IMR-90 (cell line): ENCODE measurements around the gene NELL1. TPM values are rescaled to one million over a fixed set of nuclear protein-coding genes. Genes with fewer than 3 reads are reported as not detected.

Source experiments
- ATAC-seq: fragments of 200-7000 bp; cut with Tn5 transposase; 2 replicates; pipeline ENCODE4 v1.9.1; 2020; ENCODE audit warnings: low read depth, mild to moderate bottlenecking, moderate library complexity
- BruUV-seq: library from RNA; stranded (reverse); fragments of 400-500 nt; replicated peaks from 2 replicates; lab custom pipeline; 2021; lab: Mats Ljungman, UMichigan
- CTCF ChIA-PET: fragments of 300-600 bp; formaldehyde crosslinking; extraction: SDS; loops from one replicate; lab custom pipeline; 2021; ENCODE audit warnings: antibody characterized with exemption; lab: Yijun Ruan, JAX
- POLR2A ChIA-PET: fragments of 300-600 bp; sonication (Branson Sonifier 250); formaldehyde crosslinking; loops from one replicate; lab custom pipeline; 2022; ENCODE audit warnings: antibody characterized with exemption; ENCODE audit not compliant: unreplicated experiment; lab: Charles Lee
- DNase-seq: peaks from one replicate; pipeline ENCODE4 v3.0.0; 2013
- H2AFZ ChIP-seq: replicated peaks from 2 replicates; pipeline ENCODE3; 2013; ENCODE audit warnings: low read length, mild to moderate bottlenecking; ENCODE audit not compliant: poor library complexity
- H2AK5ac ChIP-seq: 2 replicates; pipeline ENCODE4 v1.6.1; 2013; ENCODE audit warnings: low read depth, low read length, inconsistent platforms
- H2AK9ac ChIP-seq: replicated peaks from 2 replicates; pipeline ENCODE3; 2013; ENCODE audit warnings: mild to moderate bottlenecking, low read depth, low read length, moderate library complexity; ENCODE audit not compliant: poor library complexity
- H2BK120ac ChIP-seq: 2 replicates; pipeline ENCODE4 v1.6.1; 2013; ENCODE audit warnings: low read depth, low read length, inconsistent platforms
- H2BK15ac ChIP-seq: 3 replicates; pipeline ENCODE4 v1.6.1; 2013; ENCODE audit warnings: low read depth, low read length, inconsistent platforms
- H2BK20ac ChIP-seq: 2 replicates; pipeline ENCODE4 v1.6.1; 2013; ENCODE audit warnings: low read depth, mild to moderate bottlenecking, inconsistent platforms, low read length, moderate library complexity
- H2BK5ac ChIP-seq: 2 replicates; pipeline ENCODE4 v1.6.1; 2013; ENCODE audit warnings: mild to moderate bottlenecking, low read depth, low read length, inconsistent platforms; ENCODE audit not compliant: poor library complexity, severe bottlenecking
- H3K14ac ChIP-seq: replicated peaks from 2 replicates; pipeline ENCODE4 v1.6.1; 2013; ENCODE audit warnings: low read depth, low read length, inconsistent platforms
- H3K18ac ChIP-seq: 2 replicates; pipeline ENCODE4 v1.6.1; 2013; ENCODE audit warnings: low read depth, low read length, control low read depth
- H3K23ac ChIP-seq: 2 replicates; pipeline ENCODE4 v1.6.1; 2013; ENCODE audit warnings: low read depth, low read length, inconsistent platforms
- H3K27ac ChIP-seq: 2 replicates; pipeline ENCODE4 v1.5.1; 2013; ENCODE audit warnings: mild to moderate bottlenecking, control low read depth, low read length; ENCODE audit not compliant: insufficient read depth
- H3K27me3 ChIP-seq: 2 replicates; pipeline ENCODE4 v1.6.1; 2013; ENCODE audit warnings: low read length; ENCODE audit not compliant: control insufficient read depth, insufficient read depth
- H3K36me3 ChIP-seq: 2 replicates; pipeline ENCODE4 v1.6.1; 2013; ENCODE audit warnings: low read length, mixed read lengths; ENCODE audit not compliant: control insufficient read depth, insufficient read depth
- H3K4ac ChIP-seq: 2 replicates; pipeline ENCODE4 v1.6.1; 2013; ENCODE audit warnings: low read depth, low read length, inconsistent platforms
- H3K4me1 ChIP-seq: 2 replicates; pipeline ENCODE4 v1.6.1; 2013; ENCODE audit warnings: low read length, mixed read lengths; ENCODE audit not compliant: control insufficient read depth, insufficient read depth
- H3K4me2 ChIP-seq: 2 replicates; pipeline ENCODE4 v1.6.1; 2013; ENCODE audit warnings: low read depth, mild to moderate bottlenecking, control low read depth, low read length, moderate library complexity
- H3K4me3 ChIP-seq: 2 replicates; pipeline ENCODE4 v1.5.1; 2013; ENCODE audit warnings: low read depth, mild to moderate bottlenecking, control low read depth, low read length, moderate library complexity; ENCODE audit not compliant: insufficient read depth
- H3K56ac ChIP-seq: 2 replicates; pipeline ENCODE4 v1.6.1; 2013; ENCODE audit warnings: low read length, inconsistent platforms; ENCODE audit not compliant: insufficient read depth; ENCODE audit errors: extremely low read depth
- H3K79me1 ChIP-seq, 2 experiments: 2 replicates each; pipeline ENCODE4 v1.6.1; 2013; ENCODE audit warnings: low read length in 2 of 2, inconsistent platforms in 1 of 2, low read depth in 1 of 2
- H3K9ac ChIP-seq: 2 replicates; pipeline ENCODE4 v1.6.1; 2013; ENCODE audit warnings: low read depth, low read length, control low read depth
- H3K9me1 ChIP-seq: 2 replicates; pipeline ENCODE4 v1.6.1; 2013; ENCODE audit warnings: low read length, inconsistent platforms; ENCODE audit not compliant: insufficient read depth
- H3K9me3 ChIP-seq: 2 replicates; pipeline ENCODE4 v1.6.1; 2013; ENCODE audit warnings: low read length; ENCODE audit not compliant: control insufficient read depth, insufficient read depth
- H4K20me1 ChIP-seq: 2 replicates; pipeline ENCODE4 v1.6.1; 2013; ENCODE audit warnings: low read length, inconsistent platforms; ENCODE audit not compliant: insufficient read depth
- H4K5ac ChIP-seq: 2 replicates; pipeline ENCODE4 v1.6.1; 2013; ENCODE audit warnings: mild to moderate bottlenecking, low read depth, low read length, control low read depth
- H4K8ac ChIP-seq, 2 experiments: 2 replicates each; pipeline ENCODE4 v1.6.1; 2013; ENCODE audit warnings: low read depth in 2 of 2, low read length in 2 of 2, control low read depth in 1 of 2, inconsistent platforms in 1 of 2
- H4K91ac ChIP-seq: 2 replicates; pipeline ENCODE4 v1.6.1; 2013; ENCODE audit warnings: low read depth, low read length, inconsistent platforms; ENCODE audit not compliant: insufficient read depth
- BHLHE40 ChIP-seq: fragments of 150-350 bp; IDR thresholded peaks from 2 replicates; pipeline ENCODE4 v1.6.1; 2016; ENCODE audit warnings: mild to moderate bottlenecking, low read depth, low read length
- CEBPB ChIP-seq: IDR thresholded peaks from 2 replicates; pipeline ENCODE4 v1.6.1; 2012; ENCODE audit warnings: low read depth, low read length, improper control_type of control experiment
- CHD1 ChIP-seq: IDR thresholded peaks from 2 replicates; pipeline ENCODE4 v1.6.1; 2012; ENCODE audit warnings: low read depth, low read length, improper control_type of control experiment
- CTCF ChIP-seq: conservative IDR thresholded peaks from 2 replicates; pipeline ENCODE4 v1.5.1; 2012; ENCODE audit warnings: mild to moderate bottlenecking, low read depth, low read length, improper control_type of control experiment
- ELK1 ChIP-seq: fragments of 150-350 bp; IDR thresholded peaks from 2 replicates; pipeline ENCODE4 v1.6.1; 2016; ENCODE audit warnings: low read depth, mild to moderate bottlenecking, low read length, moderate library complexity, borderline replicate concordance
- FOS ChIP-seq: fragments of 150-350 bp; IDR thresholded peaks from 2 replicates; pipeline ENCODE4 v1.6.1; 2016; ENCODE audit warnings: low read depth, low read length
- MAFK ChIP-seq: IDR thresholded peaks from 2 replicates; pipeline ENCODE4 v1.6.1; 2012; ENCODE audit warnings: low read depth, low read length, improper control_type of control experiment
- MAZ ChIP-seq: IDR thresholded peaks from 2 replicates; pipeline ENCODE4 v1.6.1; 2012; ENCODE audit warnings: low read depth, mild to moderate bottlenecking, low read length, improper control_type of control experiment, moderate library complexity, borderline replicate concordance
- MXI1 ChIP-seq: IDR thresholded peaks from 2 replicates; pipeline ENCODE4 v1.6.1; 2012; ENCODE audit warnings: low read depth, mild to moderate bottlenecking, low read length, moderate library complexity, borderline replicate concordance
- NFE2L2 ChIP-seq: fragments of 150-350 bp; IDR thresholded peaks from 2 replicates; pipeline ENCODE4 v1.6.1; 2016; ENCODE audit warnings: low read depth, mild to moderate bottlenecking, low read length
- POLR2A ChIP-seq: IDR thresholded peaks from 2 replicates; pipeline ENCODE4 v1.6.1; 2012; ENCODE audit warnings: mild to moderate bottlenecking, low read depth, low read length
- RAD21 ChIP-seq: IDR thresholded peaks from 2 replicates; pipeline ENCODE4 v1.6.1; 2012; ENCODE audit warnings: low read length, improper control_type of control experiment
- RCOR1 ChIP-seq: IDR thresholded peaks from 2 replicates; pipeline ENCODE4 v1.6.1; 2012; ENCODE audit warnings: mild to moderate bottlenecking, low read length, improper control_type of control experiment; ENCODE audit not compliant: insufficient replicate concordance
- RFX5 ChIP-seq: IDR thresholded peaks from 2 replicates; pipeline ENCODE4 v1.8.0; 2012; ENCODE audit warnings: low read depth, mild to moderate bottlenecking, low read length, moderate library complexity
- SMC3 ChIP-seq: fragments of 150-350 bp; IDR thresholded peaks from 2 replicates; pipeline ENCODE4 v1.6.1; 2016; ENCODE audit warnings: low read depth, mild to moderate bottlenecking, antibody characterized with exemption, low read length, moderate library complexity
- USF2 ChIP-seq: fragments of 150-350 bp; IDR thresholded peaks from 2 replicates; pipeline ENCODE4 v1.6.1; 2017; ENCODE audit warnings: mild to moderate bottlenecking, antibody characterized with exemption, low read length, low read depth
- WGBS, 2 experiments: methylation state at CpG; one replicate each; pipeline versions ENCODE4 v1.1.5 to v1.1.7; 2013; ENCODE audit warnings: missing lambda C conversion rate in 2 of 2; ENCODE audit not compliant: insufficient read length in 1 of 2; ENCODE audit errors: extremely low coverage in 2 of 2; 5-methylcytosine and 5-hydroxymethylcytosine counted together
- dilution Hi-C: fragments of 300-500 bp; cut with HindIII; formaldehyde crosslinking; loops from one replicate; pipeline ENCODE4 v1.14.3; 2018; ENCODE audit warnings: low sequenced_read_pairs; ENCODE audit not compliant: unreplicated experiment
- in situ Hi-C: fragments of 300-500 bp; cut with MboI; formaldehyde crosslinking; loops from 3 replicates; pipeline ENCODE4 v1.14.3; 2019; ENCODE audit warnings: low sequenced_read_pairs, inconsistent platforms, mixed read lengths
- intact Hi-C: fragments of 100-400 bp; cut with micrococcal nuclease; formaldehyde crosslinking; loops from 2 replicates; pipeline ENCODE4 v1.10.0; 2022
- polyA plus RNA-seq, 3 experiments: library from polyadenylated mRNA; depleted of rRNA; stranded (reverse); fragments of >200 nt; gene quantifications; 2 replicates each; pipeline ENCODE4 v1.2.3, GENCODE V29; 2012; ENCODE audit warnings: low replicate concordance in 1 of 3
- total RNA-seq: library from RNA; depleted of rRNA; stranded (reverse); fragments of >200 nt; gene quantifications from 2 replicates; pipeline ENCODE4 v1.2.3, GENCODE V29; 2012

NELL1 gene
- total and polyA plus RNA-seq, 2 of the 4 experiments (the other 2 are of a cell fraction), result not detected

- intact Hi-C loops, result no loop called here
- no peak overlapping the region for H2BK120ac ChIP-seq
- dilution Hi-C loops, result no loop called here
- no peak overlapping the region for H3K4me2 ChIP-seq
- H2BK20ac ChIP-seq, result no peak overlapping the region
- H3K4ac ChIP-seq, result no peak overlapping the region
- BruUV-seq, result no TSS peak
- H3K4me3 ChIP-seq, result no peak overlapping the region
- no peak overlapping the region for H3K18ac ChIP-seq
- no peak overlapping the region for H4K5ac ChIP-seq
- H2AK9ac ChIP-seq, result no peak overlapping the region
- no CpG with 5 or more reads among the region's 1 CpG for WGBS, 2 experiments
- H2AFZ ChIP-seq, result no peak overlapping the region
- POLR2A ChIA-PET, result no interaction called here
- no peak overlapping the region for H2BK15ac ChIP-seq
- CTCF ChIA-PET, result no interaction called here
- no peak overlapping the region for H3K27ac ChIP-seq
- H4K91ac ChIP-seq, result no peak overlapping the region
- no peak for TF ChIP-seq MXI1
- TF ChIP-seq RAD21, result no peak
- TF ChIP-seq MAFK, result no peak
- TF ChIP-seq RFX5, result no peak
- no peak for TF ChIP-seq CTCF
- no peak for TF ChIP-seq CHD1
- TF ChIP-seq BHLHE40, result no peak
- TF ChIP-seq SMC3, result no peak
- TF ChIP-seq MAZ, result no peak
- TF ChIP-seq CEBPB, result no peak
- no peak for TF ChIP-seq FOS
- TF ChIP-seq RCOR1, result no peak
- no peak for TF ChIP-seq ELK1
- TF ChIP-seq NFE2L2, result no peak
- TF ChIP-seq POLR2A, result no peak
- TF ChIP-seq USF2, result no peak
- DNase-seq, result no peak
- H2BK5ac ChIP-seq, result no peak overlapping the region
- H3K36me3 ChIP-seq, result no peaks in the 10 kb centered on the region
- no peaks in the 10 kb centered on the region; the same call in 1 of the 2 replicates for H3K9me3 ChIP-seq
- H2AK5ac ChIP-seq, result no peak overlapping the region
- ATAC-seq, result no peak
- no peaks in the 10 kb centered on the region for H4K20me1 ChIP-seq
- no peak overlapping the region for H3K56ac ChIP-seq
- in situ Hi-C loops, result no loop called here
- no peak overlapping the region for H3K9ac ChIP-seq
- no peak overlapping the region for H3K14ac ChIP-seq
- H3K27me3 ChIP-seq, result no peaks in the 10 kb centered on the region
- H3K4me1 ChIP-seq, result no peaks in the 10 kb centered on the region
- H4K8ac ChIP-seq, result no peak overlapping the region
- H3K23ac ChIP-seq, result no peak overlapping the region
- no peaks in the 10 kb centered on the region for H3K79me1 ChIP-seq
- no peaks in the 10 kb centered on the region for H3K9me1 ChIP-seq
Measured at GRCh38 chr11:21492931-21493330, 823.5 kb downstream of the NELL1 start.
